ENCODE measurements around the gene MOK. TPM values are rescaled to one million over a fixed set of nuclear protein-coding genes. Genes with fewer than 3 reads are reported as not detected.

MOK gene
- total RNA-seq, 1 experiment from 2014 or later = 2.0 TPM

- TF ChIP-seq GRHL2 (CRISPR knock-in tag; IDR thresholded peaks at IDR 0.05; ENCODE audit: insufficient replicate concordance, severe bottlenecking) (no peak), RELA (CRISPR knock-in tag; IDR thresholded peaks at IDR 0.05; ENCODE audit: borderline replicate concordance) (no peak), NR1H2 (CRISPR knock-in tag; IDR thresholded peaks at IDR 0.05) (no peak), NFATC4 (CRISPR knock-in tag; IDR thresholded peaks at IDR 0.05) (no peak)
Measured at GRCh38 chr14:102219316-102219715, 85.6 kb downstream of the MOK start (continued).

DNA sequence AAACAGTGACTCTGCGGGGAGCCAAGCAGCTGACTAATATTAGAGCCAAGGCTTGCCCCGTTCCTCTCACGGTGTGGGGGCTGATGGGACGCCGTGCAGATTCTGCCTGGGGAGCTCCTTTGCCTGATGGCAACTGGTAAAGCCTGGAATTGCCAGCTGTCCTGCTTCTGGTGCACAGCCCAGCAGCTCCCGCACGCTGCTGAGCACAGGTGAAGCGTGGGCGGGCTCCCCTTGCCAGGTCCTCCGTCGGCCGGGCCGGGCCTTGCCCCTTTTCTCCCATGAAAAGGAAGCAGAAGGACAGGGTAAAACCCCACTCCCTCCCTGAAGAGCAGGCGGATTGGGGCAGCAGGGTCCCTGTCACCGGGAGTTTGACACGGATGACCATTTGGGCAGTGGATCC is 86.3 kb downstream of the MOK start:
- no peaks in the 10 kb centered on the region for H3K9me3 Mint-ChIP-seq
- ATAC-seq = no peak
- H3K4me3 Mint-ChIP-seq = no peak overlapping the region
- TF ChIP-seq, protein P1, sequence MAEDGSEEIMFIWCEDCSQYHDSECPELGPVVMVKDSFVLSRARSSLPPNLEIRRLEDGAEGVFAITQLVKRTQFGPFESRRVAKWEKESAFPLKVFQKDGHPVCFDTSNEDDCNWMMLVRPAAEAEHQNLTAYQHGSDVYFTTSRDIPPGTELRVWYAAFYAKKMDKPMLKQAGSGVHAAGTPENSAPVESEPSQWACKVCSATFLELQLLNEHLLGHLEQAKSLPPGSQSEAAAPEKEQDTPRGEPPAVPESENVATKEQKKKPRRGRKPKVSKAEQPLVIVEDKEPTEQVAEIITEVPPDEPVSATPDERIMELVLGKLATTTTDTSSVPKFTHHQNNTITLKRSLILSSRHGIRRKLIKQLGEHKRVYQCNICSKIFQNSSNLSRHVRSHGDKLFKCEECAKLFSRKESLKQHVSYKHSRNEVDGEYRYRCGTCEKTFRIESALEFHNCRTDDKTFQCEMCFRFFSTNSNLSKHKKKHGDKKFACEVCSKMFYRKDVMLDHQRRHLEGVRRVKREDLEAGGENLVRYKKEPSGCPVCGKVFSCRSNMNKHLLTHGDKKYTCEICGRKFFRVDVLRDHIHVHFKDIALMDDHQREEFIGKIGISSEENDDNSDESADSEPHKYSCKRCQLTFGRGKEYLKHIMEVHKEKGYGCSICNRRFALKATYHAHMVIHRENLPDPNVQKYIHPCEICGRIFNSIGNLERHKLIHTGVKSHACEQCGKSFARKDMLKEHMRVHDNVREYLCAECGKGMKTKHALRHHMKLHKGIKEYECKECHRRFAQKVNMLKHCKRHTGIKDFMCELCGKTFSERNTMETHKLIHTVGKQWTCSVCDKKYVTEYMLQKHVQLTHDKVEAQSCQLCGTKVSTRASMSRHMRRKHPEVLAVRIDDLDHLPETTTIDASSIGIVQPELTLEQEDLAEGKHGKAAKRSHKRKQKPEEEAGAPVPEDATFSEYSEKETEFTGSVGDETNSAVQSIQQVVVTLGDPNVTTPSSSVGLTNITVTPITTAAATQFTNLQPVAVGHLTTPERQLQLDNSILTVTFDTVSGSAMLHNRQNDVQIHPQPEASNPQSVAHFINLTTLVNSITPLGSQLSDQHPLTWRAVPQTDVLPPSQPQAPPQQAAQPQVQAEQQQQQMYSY (CRISPR knock-in tag; IDR thresholded peaks at IDR 0.05) = 0 out of 2 replicates have a peak, but pooled peaks have one; percentile 15
- TF ChIP-seq GABPB1 (CRISPR knock-in tag; IDR thresholded peaks at IDR 0.05) = no peak
- no peak for TF ChIP-seq ZSCAN18 (CRISPR knock-in tag; IDR thresholded peaks at IDR 0.05)
- DNase-seq (ENCODE audit: low spot score) = no peak
- peaks cover 2% of the 10 kb centered on the region for H3K36me3 Mint-ChIP-seq
- H3K4me1 Mint-ChIP-seq = peaks cover 33% of the 10 kb centered on the region
- H3K27ac Mint-ChIP-seq = no peak overlapping the region
- CTCF ChIA-PET = no interaction called here
- POLR2A ChIA-PET = interaction anchor here (1.0 kb wide), 1 partner anchor 113 kb away, joined by 3 read pairs; no protein-coding TSS in a partner anchor
- H3K27me3 Mint-ChIP-seq (ENCODE audit: low read depth) = no peaks in the 10 kb centered on the region

- H3K9me3 Mint-ChIP-seq = no peaks in the 10 kb centered on the region
- ChIA-PET CTCF (no interaction called here), POLR2A (interaction anchor here (1.0 kb wide), 1 partner anchor 112 kb away, joined by 3 read pairs; no protein-coding TSS in a partner anchor)
- H3K36me3 Mint-ChIP-seq = no peaks in the 10 kb centered on the region
- DNase-seq (ENCODE audit: low spot score) (no peak), ATAC-seq (no peak)
- no peaks in the 10 kb centered on the region for H3K27me3 Mint-ChIP-seq (ENCODE audit: low read depth)
- H3K4me1 Mint-ChIP-seq = peaks cover 38% of the 10 kb centered on the region
- peak overlapping the region; percentile 55 for H3K27ac Mint-ChIP-seq
- no peak overlapping the region for H3K4me3 Mint-ChIP-seq
- TF ChIP-seq JAZF1 (CRISPR knock-in tag; IDR thresholded peaks at IDR 0.05) (no peak), CBFB (CRISPR knock-in tag; IDR thresholded peaks at IDR 0.05; ENCODE audit: low read depth) (no peak), NR1H2 (CRISPR knock-in tag; IDR thresholded peaks at IDR 0.05) (no peak), TCF7 (CRISPR knock-in tag; IDR thresholded peaks at IDR 0.05; ENCODE audit: low read depth) (no peak), TP53 (CRISPR knock-in tag; IDR thresholded peaks at IDR 0.05) (no peak), FOXK1 (CRISPR knock-in tag; IDR thresholded peaks at IDR 0.05) (no peak), ZNF671 (CRISPR knock-in tag; IDR thresholded peaks at IDR 0.05) (no peak), CREM (CRISPR knock-in tag; IDR thresholded peaks at IDR 0.05) (no peak), SMAD4 (CRISPR knock-in tag; IDR thresholded peaks at IDR 0.05) (no peak), RORB (CRISPR knock-in tag; IDR thresholded peaks at IDR 0.05) (no peak), ETV6 (CRISPR knock-in tag; IDR thresholded peaks at IDR 0.05) (no peak), NFE2L1 (CRISPR knock-in tag; IDR thresholded peaks at IDR 0.05) (no peak), ZNF121 (CRISPR knock-in tag; IDR thresholded peaks at IDR 0.05) (no peak), IRF2 (CRISPR knock-in tag; IDR thresholded peaks at IDR 0.05; ENCODE audit: borderline replicate concordance, low read depth) (no peak), MYBL2 (CRISPR knock-in tag; IDR thresholded peaks at IDR 0.05) (no peak), CDX4 (CRISPR knock-in tag; IDR thresholded peaks at IDR 0.05; ENCODE audit: borderline replicate concordance) (no peak)
- TF ChIP-seq, protein P2, sequence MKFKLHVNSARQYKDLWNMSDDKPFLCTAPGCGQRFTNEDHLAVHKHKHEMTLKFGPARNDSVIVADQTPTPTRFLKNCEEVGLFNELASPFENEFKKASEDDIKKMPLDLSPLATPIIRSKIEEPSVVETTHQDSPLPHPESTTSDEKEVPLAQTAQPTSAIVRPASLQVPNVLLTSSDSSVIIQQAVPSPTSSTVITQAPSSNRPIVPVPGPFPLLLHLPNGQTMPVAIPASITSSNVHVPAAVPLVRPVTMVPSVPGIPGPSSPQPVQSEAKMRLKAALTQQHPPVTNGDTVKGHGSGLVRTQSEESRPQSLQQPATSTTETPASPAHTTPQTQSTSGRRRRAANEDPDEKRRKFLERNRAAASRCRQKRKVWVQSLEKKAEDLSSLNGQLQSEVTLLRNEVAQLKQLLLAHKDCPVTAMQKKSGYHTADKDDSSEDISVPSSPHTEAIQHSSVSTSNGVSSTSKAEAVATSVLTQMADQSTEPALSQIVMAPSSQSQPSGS (CRISPR knock-in tag; IDR thresholded peaks at IDR 0.05; ENCODE audit: borderline replicate concordance, low read depth) = no peak
- TF ChIP-seq, protein P3, sequence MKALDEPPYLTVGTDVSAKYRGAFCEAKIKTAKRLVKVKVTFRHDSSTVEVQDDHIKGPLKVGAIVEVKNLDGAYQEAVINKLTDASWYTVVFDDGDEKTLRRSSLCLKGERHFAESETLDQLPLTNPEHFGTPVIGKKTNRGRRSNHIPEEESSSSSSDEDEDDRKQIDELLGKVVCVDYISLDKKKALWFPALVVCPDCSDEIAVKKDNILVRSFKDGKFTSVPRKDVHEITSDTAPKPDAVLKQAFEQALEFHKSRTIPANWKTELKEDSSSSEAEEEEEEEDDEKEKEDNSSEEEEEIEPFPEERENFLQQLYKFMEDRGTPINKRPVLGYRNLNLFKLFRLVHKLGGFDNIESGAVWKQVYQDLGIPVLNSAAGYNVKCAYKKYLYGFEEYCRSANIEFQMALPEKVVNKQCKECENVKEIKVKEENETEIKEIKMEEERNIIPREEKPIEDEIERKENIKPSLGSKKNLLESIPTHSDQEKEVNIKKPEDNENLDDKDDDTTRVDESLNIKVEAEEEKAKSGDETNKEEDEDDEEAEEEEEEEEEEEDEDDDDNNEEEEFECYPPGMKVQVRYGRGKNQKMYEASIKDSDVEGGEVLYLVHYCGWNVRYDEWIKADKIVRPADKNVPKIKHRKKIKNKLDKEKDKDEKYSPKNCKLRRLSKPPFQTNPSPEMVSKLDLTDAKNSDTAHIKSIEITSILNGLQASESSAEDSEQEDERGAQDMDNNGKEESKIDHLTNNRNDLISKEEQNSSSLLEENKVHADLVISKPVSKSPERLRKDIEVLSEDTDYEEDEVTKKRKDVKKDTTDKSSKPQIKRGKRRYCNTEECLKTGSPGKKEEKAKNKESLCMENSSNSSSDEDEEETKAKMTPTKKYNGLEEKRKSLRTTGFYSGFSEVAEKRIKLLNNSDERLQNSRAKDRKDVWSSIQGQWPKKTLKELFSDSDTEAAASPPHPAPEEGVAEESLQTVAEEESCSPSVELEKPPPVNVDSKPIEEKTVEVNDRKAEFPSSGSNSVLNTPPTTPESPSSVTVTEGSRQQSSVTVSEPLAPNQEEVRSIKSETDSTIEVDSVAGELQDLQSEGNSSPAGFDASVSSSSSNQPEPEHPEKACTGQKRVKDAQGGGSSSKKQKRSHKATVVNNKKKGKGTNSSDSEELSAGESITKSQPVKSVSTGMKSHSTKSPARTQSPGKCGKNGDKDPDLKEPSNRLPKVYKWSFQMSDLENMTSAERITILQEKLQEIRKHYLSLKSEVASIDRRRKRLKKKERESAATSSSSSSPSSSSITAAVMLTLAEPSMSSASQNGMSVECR (CRISPR knock-in tag; IDR thresholded peaks at IDR 0.05; ENCODE audit: borderline replicate concordance) = no peak
Measured at GRCh38 chr14:102217987-102218421, 87.0 kb downstream of the MOK start.

All from WTC11 (cell line).